DMS 273 (cell line): ENCODE results near the gene ZNF586.
"Not testable (repeated sequence)": the region's sequence is repeated elsewhere in the genome, so short reads cannot be mapped to it uniquely, and the experiment has no call there.

Source experiments
- DNase-seq: peaks from one replicate; lab custom pipeline; 2025; ENCODE audit not compliant: unreplicated experiment; lab: John Stamatoyannopoulos, UW

The ZNF586 gene

GRCh38 chr19:57821501-57821900 is 52.0 kb downstream of the ZNF586 start:
- not testable (repeated sequence) for DNase-seq

- not testable (repeated sequence) for DNase-seq
Measured at GRCh38 chr19:57823155-57823554, 53.7 kb downstream of the ZNF586 start.

- DNase-seq = not testable (repeated sequence)
Measured at GRCh38 chr19:57823608-57824007, 54.1 kb downstream of the ZNF586 start.

- no peak for DNase-seq
Measured at GRCh38 chr19:57825511-57825910, 56.0 kb downstream of the ZNF586 start.

- DNase-seq = no peak
Measured at GRCh38 chr19:57829316-57829715, 59.8 kb downstream of the ZNF586 start.

- peak; percentile 58 for DNase-seq
Measured at GRCh38 chr19:57830071-57830602, 60.7 kb downstream of the ZNF586 start, which contains the start of gene ZNF587B. Gene ZNF587B (plus strand): TSS chr19:57830299. CDS start chr19:57830529, 230 bp downstream.
